Measurements from ENCODE around the gene ITPR1. TPM values are rescaled to one million over a fixed set of nuclear protein-coding genes. Genes with fewer than 3 reads are reported as not detected.

ITPR1 gene
- total RNA-seq, 1 donor from 2014 or later: 121 TPM

GRCh38 chr3:4458961-4459360, 34.2 kb upstream of the ITPR1 start:
- Histone ChIP-seq H3K9me3 (no peaks in the 10 kb centered on the region), H3K4me3 (no peak overlapping the region), H3K27me3 (no peaks in the 10 kb centered on the region), H3K36me3 (no peaks in the 10 kb centered on the region), H3K27ac (no peak overlapping the region), H3K4me1 (no peaks in the 10 kb centered on the region)
- intact Hi-C loops (cut with DNase I): no loop called here
- TF ChIP-seq CTCF (IDR thresholded peaks at IDR 0.05): no peak
- DNase-seq (ENCODE audit: low spot score in 2 of 2): no peak

- Histone ChIP-seq H3K9me3 (no peaks in the 10 kb centered on the region), H3K36me3 (no peaks in the 10 kb centered on the region), H3K27me3 (no peaks in the 10 kb centered on the region), H3K27ac (no peak overlapping the region), H3K4me1 (no peaks in the 10 kb centered on the region), H3K4me3 (no peak overlapping the region)
- intact Hi-C loops (cut with DNase I): no loop called here
- DNase-seq (ENCODE audit: low spot score in 2 of 2): no peak
- no peak for TF ChIP-seq CTCF (IDR thresholded peaks at IDR 0.05)
Observed at GRCh38 chr3:4460334-4460733, 32.8 kb upstream of the ITPR1 start.

GRCh38 chr3:4461468-4462090, 31.6 kb upstream of the ITPR1 start:
- DNase-seq (ENCODE audit: low spot score in 2 of 2): no peak
- TF ChIP-seq CTCF (IDR thresholded peaks at IDR 0.05): no peak
- H3K36me3 ChIP-seq: no peaks in the 10 kb centered on the region
- H3K27ac ChIP-seq: no peak overlapping the region
- intact Hi-C loops (cut with DNase I): no loop called here
- H3K27me3 ChIP-seq: no peaks in the 10 kb centered on the region
- H3K4me1 ChIP-seq: peaks cover 0 to 7% of the 10 kb centered on the region in 2 donors
- no peaks in the 10 kb centered on the region for H3K9me3 ChIP-seq
- no peak overlapping the region for H3K4me3 ChIP-seq

GRCh38 chr3:4462369-4463040, 30.6 kb upstream of the ITPR1 start:
- intact Hi-C loops (cut with DNase I): no loop called here
- DNase-seq (ENCODE audit: low spot score in 2 of 2): no peak
- Histone ChIP-seq H3K27me3 (no peaks in the 10 kb centered on the region), H3K36me3 (no peaks in the 10 kb centered on the region), H3K27ac (no peak overlapping the region), H3K9me3 (no peaks in the 10 kb centered on the region), H3K4me1 (peaks cover 3 to 10% of the 10 kb centered on the region in 2 donors), H3K4me3 (no peak overlapping the region)
- TF ChIP-seq CTCF (IDR thresholded peaks at IDR 0.05): no peak

- intact Hi-C loops (cut with DNase I): no loop called here
Observed at GRCh38 chr3:4464576-4464975, 28.6 kb upstream of the ITPR1 start.

More at GRCh38 chr3:4464576-4464975, 28.6 kb upstream of the ITPR1 start:
- H3K9me3 ChIP-seq: no peaks in the 10 kb centered on the region
- no peaks in the 10 kb centered on the region for H3K36me3 ChIP-seq
- H3K4me1 ChIP-seq: peaks cover 4 to 11% of the 10 kb centered on the region in 2 donors
- H3K27ac ChIP-seq: no peak overlapping the region
- no peak overlapping the region for H3K4me3 ChIP-seq
- no peak for TF ChIP-seq CTCF (IDR thresholded peaks at IDR 0.05)
- H3K27me3 ChIP-seq: no peaks in the 10 kb centered on the region
- no peak for DNase-seq (ENCODE audit: low spot score in 2 of 2)
